SKM-1 (cell line): ENCODE measurements around the gene PPA2.

Source experiments
- DNase-seq: peaks from one replicate; lab custom pipeline; 2025; ENCODE audit not compliant: unreplicated experiment; lab: John Stamatoyannopoulos, UW

The PPA2 gene

DNA sequence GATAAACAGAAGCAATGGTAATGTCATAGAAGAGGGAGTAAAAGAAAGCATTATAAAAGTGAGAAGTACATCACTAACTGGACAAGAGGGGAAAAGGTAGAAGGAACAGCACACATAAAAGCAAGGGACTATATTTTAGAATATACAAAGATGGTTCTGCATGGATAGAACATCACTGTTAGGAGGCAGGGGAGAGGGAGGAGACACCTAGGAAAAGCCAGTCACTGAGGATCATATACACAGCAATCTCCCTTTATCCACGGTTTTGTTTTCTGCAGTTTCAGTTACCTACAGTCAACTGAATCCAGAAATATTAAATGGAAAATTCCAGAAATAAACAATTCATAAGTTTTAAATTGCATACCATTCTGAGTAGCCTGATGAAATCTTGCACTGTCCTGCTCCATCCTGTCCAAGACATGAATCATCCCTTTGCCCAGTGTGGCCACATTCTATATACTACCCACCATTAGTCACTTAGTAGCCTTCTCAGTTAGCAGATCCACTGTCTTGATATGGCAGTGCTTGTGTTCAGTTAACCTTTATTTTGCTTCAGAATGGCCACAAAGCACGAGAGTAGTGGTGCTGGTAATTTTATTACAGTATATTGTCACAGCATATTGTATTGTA lies 74.2 kb downstream of the PPA2 start:
- DNase-seq = no peak

DNA sequence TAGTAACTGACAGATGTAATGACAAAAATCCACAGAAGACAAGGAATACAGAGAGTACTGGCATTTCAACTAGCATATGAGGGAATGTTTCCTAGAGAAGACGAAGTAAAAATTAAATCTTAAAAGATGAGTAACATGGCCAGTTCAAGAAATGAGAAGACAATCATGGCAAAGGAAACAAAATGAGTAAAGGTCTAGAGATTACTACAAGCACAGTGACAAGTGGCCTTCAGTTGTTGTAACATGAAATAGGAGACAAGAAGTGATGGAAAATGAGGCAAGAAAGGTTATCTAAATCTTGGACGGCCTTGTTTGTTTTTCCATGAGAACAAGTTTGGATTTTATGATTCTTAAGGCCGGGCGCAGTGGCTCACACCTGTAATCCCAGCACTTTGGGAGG lies 81.0 kb downstream of the PPA2 start:
- DNase-seq = no peak

DNA sequence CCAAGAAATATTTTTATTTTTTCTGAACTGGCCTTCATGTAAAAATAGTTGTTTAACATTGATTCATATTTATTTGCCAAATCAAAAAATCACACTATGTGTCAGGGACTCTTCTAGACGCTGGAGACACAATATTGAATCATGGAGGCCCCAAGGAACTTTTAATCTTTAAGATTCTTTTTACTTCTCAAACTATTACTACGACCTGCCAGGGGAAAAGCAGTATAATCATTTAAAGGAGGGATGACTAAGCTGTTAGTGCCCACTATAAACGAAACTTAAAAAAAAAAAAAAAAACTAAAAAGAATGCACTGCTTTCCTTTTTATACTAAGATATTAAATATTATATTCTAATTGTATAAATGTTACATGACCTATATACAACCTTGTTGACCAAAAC lies 84.7 kb downstream of the PPA2 start:
- DNase-seq = no peak

DNA sequence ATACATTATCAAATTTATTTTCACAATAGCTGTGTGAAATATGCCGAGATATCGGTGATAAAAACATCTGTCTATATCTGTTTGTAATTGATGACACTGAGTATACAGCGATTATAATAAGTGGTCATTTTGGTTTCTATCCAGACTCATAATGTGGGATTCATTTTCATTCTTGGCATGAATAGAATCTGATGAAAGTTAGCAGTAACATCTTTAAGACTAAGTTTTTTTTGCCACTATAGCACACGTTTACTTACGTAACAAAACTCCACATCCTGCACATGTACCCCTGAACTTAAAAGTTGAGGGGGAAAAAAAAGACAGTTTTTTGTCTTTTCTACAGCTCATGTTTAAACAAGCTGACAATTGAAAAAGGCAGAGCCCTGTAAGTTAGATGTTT lies 86.4 kb downstream of the PPA2 start:
- no peak for DNase-seq

DNA sequence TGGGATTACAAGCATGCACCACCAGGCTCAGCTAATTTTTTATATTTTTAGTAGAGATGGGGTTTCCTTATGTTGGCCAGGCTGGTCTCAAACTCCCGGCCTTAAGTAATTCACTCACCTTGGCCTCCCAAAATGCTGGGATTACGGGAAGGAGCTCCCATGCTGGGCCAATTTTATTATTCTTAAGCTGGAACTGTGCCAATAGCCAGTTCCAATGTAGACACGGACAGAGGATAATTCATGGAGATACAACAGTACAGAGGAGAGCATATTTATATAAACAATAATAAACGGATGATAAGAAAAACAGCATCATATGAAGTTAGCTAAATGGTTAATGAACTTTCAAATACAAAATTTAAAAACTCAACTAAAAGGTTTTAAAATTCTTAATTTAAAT lies 87.8 kb downstream of the PPA2 start:
- DNase-seq = no peak

DNA sequence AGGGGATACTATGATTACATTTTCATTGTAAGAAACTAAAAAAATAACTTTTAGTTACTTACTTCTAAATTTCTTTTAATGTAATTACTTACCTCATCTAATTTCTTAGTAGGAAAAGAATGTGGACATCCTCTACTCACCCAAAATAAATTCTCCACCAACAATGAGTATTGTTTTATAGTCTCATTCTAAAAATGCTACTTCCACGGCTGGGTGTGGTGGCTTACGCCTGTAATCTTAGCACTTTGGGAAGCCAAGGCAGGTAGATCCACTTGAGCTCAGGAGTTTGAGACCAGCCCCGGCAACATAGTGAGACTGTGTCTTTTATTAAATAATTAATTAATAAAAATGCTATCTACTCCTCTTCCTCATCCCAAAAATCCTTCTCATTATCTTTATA lies 99.8 kb downstream of the PPA2 start:
- DNase-seq = no peak

DNA sequence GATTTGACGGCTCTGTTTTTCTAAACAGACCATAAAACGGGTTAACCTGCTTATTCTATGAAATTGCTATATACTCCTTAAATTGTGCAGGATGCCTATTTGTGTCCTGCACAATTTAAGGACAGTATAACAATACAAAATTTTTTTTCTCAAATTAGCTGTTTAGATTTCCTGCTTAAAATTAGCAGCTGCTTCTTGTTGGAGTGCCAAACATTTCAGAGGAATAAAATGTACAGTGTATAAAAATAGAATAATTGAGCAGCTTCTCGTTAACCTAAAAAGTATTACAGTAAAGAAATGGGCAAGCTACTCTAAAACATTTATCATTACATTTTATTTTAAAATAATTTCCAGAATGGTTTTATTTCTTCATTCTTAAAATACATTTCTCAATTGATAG lies 100.5 kb downstream of the PPA2 start:
- DNase-seq = no peak

DNA sequence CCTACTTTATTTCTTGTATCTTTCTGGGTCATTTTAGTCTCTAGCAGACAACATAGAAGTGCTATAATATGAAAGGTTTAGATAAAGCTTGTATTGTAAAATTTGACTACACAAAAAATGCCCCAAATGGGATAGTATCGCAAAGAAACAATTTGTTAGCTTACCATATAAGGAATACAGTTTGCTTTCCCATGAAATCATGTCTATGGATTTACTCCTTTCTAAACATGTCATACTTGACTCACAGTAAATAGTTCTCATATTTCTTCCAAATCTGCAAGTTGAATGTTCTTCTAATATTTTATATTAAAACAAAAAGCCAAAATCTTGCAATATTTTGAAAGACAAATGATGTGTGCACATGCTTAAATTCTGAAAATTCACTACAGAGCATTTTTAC lies 103.9 kb downstream of the PPA2 start:
- DNase-seq = no peak

DNA sequence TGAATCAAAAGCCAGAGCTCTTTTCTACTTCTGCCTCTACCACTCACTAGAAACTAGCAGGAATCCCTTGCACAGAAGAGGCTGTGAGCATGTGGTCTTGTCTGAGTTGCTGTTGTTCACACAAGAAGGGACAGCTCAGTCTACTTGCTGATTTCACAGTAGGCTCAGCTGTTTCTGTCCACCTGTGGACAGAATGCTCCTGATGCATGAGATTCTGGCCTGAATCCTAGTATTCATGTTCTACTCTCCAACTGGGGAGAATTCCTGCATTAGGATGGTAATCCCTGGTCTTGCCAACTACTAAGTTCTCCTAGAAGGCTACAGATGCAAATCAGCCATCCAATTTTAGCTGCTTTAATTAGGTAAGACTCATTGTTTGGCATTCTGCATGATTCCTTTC lies 112.8 kb downstream of the PPA2 start:
- DNase-seq = no peak

DNA sequence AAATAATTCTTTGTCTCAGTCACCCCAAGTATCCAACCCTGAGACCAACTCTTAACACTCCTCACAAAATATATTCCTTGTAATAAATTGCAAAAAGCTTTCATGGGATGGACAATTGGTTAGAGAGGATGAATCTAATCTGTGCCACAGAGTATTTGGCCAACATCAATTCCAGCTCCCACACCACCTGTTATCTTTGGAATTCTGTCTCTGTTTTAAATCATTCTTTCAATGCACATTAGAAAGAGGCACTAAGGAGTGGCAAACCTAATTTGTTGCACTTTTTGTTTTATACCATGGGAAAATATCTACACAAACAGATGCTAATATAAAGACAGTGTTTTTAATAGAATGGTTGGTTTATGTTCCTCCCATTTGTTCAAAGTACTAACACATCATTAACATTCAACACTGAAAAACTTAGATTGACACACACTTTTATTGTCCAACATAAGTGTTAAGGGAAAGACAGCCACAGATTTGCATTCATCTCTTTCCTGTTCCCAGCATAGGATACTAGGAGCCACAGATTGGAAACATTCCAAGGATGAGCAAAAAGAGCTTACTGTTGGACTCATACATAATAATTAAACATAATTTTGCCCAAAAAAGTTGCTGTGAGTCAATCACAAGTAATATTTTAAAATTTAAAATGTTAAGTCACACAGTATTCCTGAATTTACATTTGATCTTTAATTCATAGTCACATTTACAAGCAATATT lies 116.4 kb downstream of the PPA2 start:
- DNase-seq = no peak

DNA sequence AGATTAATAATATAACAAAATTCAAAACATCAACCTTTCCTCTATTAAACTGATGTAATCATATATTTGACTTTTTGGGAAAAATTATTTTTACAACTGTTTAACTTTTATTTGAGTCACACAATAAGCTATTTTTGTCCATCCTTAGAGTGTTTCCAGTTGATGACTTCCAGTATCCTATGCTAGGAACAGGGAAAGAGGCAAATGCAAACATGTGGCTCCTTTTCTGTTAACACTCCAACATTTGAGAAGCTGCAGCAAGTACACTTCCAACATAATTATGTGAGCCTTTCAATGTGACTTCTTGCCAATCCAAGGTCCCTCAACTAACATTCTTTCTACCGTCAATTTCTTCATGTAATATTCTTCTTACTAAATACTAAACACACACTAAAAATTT lies 117.7 kb downstream of the PPA2 start:
- DNase-seq = no peak

DNA sequence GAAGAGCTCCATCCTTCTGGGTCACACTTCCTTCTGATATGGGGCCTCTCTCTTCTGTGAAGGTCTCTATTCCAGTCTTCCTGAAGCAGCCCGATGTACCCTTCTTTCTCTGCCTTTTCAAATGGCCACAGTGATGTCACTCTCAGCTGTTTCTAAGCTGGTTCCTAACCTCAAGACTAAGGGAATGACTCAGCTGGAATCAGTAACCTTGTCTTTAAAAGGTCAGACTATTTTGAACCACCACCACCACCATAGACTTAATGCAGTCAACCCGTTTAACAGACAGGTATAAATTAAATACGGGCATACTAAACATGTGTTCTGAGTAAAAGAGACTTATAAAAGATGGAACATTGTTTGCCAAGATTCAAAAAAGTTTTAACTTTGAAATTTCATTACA lies 121.0 kb downstream of the PPA2 start:
- no peak for DNase-seq

DNA sequence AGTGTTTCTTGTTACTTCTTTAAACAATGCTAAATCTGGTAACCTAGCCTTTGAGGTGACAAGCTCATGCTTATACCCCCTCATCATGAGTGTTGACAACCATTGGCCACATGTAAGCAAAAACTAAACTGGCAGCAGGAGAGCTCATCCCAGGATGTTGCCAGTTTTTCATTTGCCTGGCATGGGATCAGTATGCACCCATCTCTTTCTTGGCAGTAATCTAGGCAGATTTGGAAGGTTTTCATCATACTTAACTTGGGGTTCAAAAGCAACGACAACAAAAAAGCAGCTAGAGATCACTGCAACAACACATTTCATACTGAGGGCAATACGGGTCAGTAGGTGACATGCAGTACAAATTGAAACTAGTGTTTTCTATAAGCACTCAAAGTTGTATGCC lies 122.0 kb downstream of the PPA2 start:
- no peak for DNase-seq

DNA sequence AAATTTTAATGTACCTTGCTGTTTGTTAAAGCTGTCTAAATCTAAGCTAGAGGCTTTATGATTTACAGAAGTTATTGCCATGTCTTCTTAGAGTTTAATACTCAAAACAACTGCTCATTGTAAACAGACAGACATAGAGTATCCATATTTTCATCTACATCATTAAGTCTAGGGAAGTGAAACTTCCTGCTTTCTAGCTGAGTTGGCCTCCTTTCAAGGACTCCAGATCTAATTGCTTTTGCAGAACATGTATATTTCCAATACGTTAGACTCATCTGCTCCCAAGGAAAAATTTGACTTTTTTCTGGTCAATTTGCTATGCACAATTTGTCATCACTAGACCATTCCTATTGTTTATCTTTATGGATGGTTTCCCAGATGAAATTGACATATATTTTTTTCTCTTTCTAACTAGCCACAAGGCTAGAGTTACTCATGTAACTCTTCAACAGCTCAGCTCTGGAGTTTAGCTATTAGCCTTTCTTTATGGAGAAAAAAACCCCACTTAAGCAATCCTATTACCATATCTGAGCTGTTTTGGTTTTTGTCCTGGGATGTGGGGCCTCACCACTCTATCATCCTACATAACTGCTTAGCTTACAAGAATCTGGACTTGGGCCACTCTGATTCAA lies 122.9 kb downstream of the PPA2 start:
- no peak for DNase-seq

DNA sequence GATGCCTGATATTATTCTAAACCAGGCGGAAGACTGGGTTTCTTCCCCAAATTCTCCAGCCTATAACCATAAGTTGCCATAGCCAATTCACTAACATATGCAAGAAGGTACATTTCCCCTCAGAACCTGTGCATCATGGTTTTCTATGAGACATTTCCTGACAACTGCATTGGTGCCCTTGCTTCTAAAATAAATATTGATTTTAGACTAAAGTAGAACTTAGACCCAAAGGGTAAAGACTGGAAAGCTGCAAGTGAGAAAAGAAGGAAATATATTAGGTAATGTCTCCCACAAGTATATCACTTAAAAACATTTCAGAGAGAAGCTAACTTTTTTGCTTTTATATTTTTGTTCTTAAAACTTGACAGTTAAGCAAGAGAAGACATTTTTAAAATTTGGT lies 125.1 kb downstream of the PPA2 start:
- DNase-seq = no peak

DNA sequence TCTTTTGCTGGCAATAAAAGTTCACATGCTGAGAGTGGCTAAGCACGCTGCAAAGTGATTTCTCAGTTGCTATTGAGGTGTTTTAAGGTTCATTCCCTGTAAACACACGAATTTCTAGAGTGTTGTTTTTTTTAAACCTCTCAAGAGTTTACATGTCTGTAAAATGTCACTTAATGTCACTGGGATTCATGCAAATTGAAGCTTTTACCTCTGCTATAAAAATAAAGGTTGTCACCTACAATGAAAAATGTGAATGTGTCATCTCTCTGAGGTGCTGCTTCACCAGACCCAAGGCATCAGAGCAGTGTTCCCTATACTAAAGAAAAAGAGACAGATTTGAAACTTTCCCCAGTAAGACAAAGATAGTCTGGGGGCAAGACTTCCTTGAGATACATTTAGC lies 127.0 kb downstream of the PPA2 start:
- DNase-seq = no peak

DNA sequence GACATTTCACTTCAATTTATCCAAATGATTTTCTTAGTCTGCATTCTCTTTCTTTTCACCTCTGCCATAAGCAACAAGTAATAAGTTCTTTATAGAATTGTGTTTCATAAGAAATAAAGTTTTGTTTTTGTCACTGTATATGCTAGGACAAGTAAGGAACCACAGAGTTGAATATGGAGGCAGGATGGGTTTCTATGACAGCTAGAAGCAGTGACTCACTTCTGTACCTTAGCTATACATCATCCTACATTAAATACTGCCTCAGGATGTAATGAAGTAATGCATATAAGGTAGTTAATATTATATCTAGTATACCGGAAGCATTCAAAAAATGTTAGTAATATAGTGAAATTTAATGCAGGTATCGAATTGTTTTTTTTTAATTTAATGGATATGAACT lies 128.0 kb downstream of the PPA2 start:
- no peak for DNase-seq

DNA sequence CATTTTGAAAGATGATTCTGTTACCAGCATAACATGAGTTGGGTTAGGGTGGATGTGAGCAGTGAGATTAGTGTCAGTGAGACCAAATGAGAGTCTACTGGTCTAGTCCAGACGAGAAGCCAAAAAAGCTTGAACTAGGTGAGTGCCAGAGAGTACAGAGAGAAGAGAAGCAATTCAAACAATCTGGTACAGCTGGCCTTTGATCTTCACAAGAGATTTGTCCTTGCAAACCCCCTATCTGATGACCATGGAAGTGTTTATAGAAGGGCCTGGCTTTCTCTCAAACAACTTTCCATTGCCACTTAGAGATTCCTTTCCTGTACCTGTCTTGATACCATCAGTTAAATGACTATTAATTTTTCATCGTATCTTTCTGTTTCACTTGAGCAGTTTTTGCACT lies 128.5 kb downstream of the PPA2 start:
- no peak for DNase-seq

DNA sequence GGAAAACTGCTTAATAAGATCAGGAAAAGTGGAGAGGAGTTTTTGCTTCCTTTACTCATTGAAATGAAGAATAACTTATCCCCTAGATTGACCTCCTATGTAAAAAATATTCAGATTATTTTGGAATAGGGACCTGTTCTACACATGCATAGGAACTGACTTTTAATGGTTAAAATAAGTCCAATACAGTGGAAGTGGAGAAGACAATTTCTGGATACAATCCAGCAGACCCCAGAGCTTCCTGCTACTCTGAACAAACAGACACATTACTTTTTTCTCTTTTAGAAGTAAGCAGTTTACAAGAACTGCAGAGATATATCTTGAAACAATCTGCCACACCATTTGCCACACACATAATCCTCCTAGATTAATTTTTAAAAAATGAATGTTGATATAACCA lies 129.7 kb downstream of the PPA2 start:
- DNase-seq = no peak

DNA sequence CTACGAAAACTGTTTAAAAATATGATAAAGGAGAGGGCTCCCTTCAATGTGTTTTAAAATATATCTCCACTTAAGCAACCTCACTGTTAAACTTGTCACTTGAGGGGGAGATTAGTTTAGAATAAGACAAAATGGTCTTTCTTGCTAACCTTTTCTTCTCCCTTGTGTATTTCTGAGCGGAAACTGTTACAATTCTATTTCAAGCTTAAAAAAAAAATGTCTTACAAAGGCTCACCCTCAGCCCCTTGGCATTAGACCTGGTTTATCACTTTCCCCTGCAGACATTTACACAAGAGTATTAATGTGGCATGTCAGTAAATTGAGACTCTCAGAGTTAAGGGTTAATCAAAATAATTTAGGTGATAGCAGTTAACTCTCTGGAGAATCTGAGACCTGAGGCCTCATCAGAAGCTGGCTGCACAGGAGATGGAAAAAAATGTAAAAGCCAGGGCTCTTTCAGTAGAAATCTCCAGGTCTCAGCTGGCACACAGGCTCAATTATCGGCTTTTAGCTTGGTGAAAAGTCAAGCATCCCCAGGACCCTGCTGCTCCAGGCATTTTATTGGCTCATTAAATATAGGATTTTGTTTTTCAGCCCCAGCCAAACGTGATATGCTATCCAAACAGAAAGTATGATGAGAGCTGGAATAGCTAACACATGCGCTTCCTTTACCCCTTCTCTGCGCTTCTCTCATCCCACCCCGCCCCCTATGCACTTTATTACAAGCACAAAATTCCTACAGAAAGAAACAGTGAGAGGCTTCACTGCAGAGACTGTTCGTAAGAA lies 130.5 kb downstream of the PPA2 start:
- DNase-seq = no peak

DNA sequence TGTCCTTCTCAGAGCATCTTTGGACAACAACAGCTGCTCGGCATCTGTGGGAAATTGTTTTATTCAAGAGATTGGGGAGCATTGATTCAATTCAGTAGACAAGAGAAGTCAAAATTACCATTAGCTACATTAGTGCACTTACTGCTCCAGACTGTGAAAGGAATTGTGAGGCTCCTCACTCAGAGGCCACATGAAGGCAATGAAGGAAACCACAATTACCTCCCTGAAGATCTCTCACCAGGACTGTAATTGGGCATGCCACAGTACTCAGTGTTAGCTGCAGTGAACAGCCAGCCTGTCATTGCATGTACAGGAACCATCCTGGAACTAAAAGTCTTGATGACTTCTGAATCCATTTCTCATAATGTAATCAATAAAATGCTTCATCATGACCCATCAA lies 144.8 kb downstream of the PPA2 start:
- DNase-seq = no peak

DNA sequence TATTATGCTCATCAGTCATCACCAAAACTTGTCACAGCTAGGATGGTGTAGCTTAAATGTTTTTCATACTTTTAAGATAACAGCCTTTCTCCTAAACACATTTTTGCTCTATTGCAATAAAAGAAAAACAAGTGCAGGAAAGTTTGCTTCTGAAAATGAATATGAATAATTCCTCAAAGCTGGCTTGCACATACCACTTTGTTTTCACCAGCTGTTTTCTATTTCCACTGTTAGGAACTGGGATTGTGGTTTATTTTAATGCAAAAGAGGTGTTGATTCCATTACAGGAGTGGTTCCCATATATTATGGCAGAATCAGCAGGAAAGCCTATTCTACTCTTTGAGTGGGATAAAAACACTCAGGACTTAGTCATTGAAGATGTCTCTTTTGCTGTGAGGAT lies 145.9 kb downstream of the PPA2 start:
- no peak for DNase-seq
